Measurements from ENCODE around the gene WDFY3.

DNA sequence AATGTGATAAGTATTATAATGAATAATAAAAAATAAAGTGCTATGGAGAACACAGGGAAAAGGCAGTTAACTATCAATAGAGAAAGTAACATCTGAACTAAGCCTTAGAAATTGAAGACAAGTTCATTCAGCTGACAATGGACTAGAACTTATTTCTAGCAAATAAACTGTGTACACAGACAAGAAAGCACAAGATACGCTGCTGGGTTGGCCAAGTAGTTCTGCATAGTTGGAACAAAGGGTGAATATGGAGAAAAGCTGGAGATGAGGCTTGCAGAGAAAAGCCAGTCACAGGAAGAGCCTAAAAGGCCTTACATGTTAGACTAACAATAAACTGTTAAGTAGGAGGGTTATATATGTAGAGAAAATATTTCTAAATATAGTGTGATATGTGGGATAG is 71.2 kb downstream of the WDFY3 start:
- no peak for TF ChIP-seq EZH2 (IDR thresholded peaks at IDR 0.05)
- TF ChIP-seq, protein P1, sequence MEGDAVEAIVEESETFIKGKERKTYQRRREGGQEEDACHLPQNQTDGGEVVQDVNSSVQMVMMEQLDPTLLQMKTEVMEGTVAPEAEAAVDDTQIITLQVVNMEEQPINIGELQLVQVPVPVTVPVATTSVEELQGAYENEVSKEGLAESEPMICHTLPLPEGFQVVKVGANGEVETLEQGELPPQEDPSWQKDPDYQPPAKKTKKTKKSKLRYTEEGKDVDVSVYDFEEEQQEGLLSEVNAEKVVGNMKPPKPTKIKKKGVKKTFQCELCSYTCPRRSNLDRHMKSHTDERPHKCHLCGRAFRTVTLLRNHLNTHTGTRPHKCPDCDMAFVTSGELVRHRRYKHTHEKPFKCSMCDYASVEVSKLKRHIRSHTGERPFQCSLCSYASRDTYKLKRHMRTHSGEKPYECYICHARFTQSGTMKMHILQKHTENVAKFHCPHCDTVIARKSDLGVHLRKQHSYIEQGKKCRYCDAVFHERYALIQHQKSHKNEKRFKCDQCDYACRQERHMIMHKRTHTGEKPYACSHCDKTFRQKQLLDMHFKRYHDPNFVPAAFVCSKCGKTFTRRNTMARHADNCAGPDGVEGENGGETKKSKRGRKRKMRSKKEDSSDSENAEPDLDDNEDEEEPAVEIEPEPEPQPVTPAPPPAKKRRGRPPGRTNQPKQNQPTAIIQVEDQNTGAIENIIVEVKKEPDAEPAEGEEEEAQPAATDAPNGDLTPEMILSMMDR (IDR thresholded peaks at IDR 0.05) = no peak
